Activated naive CD8-positive, alpha-beta T cell treated with anti-CD3 and anti-CD28 coated beads, Interleukin-2, amount 10 ng/mL, durations not matched to agents 7 days and 5 days (primary cell): ENCODE results near the gene MRAP2. TPM values are rescaled to one million over a fixed set of nuclear protein-coding genes. Genes with fewer than 3 reads are reported as not detected.

Experiments
- ATAC-seq: fragments of 150-1000 bp; cut with Tn5 transposase; one replicate; pipeline ENCODE4 v1.10.0; 2021; ENCODE audit warnings: low read depth, moderate library complexity
- POLR2A ChIA-PET: fragments of 350-600 bp; sonication (Branson Sonifier 250); formaldehyde crosslinking; loops from one replicate; lab custom pipeline; 2021; ENCODE audit warnings: antibody characterized with exemption; lab: Charles Lee
- DNase-seq: peaks from one replicate; pipeline ENCODE4 v3.0.0; 2021
- H3K27ac Mint-ChIP-seq: one replicate; pipeline ENCODE4 v1.8.0; 2022; ENCODE audit warnings: mild to moderate bottlenecking, mixed read lengths
- H3K27me3 Mint-ChIP-seq: one replicate; pipeline ENCODE4 v1.8.0; 2022; ENCODE audit warnings: mild to moderate bottlenecking, moderate library complexity, mixed read lengths
- H3K36me3 Mint-ChIP-seq: one replicate; pipeline ENCODE4 v1.8.0; 2021; ENCODE audit warnings: mild to moderate bottlenecking, mixed read lengths
- H3K4me1 Mint-ChIP-seq: one replicate; pipeline ENCODE4 v1.8.0; 2021; ENCODE audit warnings: mixed read lengths
- H3K4me3 Mint-ChIP-seq: one replicate; pipeline ENCODE4 v1.8.0; 2022; ENCODE audit warnings: mild to moderate bottlenecking, moderate library complexity, mixed read lengths
- H3K9me3 Mint-ChIP-seq: one replicate; pipeline ENCODE4 v1.8.0; 2021; ENCODE audit warnings: mixed read lengths
- total RNA-seq, 2 experiments: library from RNA; stranded (reverse); gene quantifications; one replicate each; pipeline ENCODE4 v1.2.3, GENCODE V29; 2021

MRAP2 gene
- total RNA-seq, 2 experiments from 2014 or later, result not detected

DNA sequence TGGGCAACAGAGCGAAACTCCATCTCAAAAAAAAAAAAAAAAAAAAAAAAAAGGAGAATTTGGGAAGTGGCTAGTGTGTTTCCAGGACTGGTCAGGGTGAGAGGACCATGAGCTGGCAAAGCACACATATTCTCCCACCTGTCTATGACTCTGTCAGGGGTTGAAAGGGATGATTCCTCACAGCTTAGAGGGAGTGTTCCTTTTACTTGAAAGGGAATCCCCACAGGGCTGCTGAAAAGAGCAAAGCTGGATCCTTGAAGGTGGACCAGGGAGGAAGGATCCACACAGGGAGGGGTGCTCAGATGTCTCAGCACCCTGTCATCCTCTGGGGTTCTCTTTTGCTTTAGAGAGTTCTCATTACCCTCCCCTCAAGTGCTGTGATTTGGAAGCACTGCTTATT lies 13.2 kb downstream of the MRAP2 start:
- Mint-ChIP-seq H3K4me1 (no peaks in the 10 kb centered on the region), H3K36me3 (no peaks in the 10 kb centered on the region), H3K4me3 (no peak overlapping the region), H3K27me3 (no peaks in the 10 kb centered on the region), H3K9me3 (no peaks in the 10 kb centered on the region), H3K27ac (no peak overlapping the region)
- no peak for ATAC-seq
- DNase-seq, result no peak
- POLR2A ChIA-PET, result interaction anchor here (0.6 kb wide), 1 partner anchor 89 kb away, joined by 3 read pairs; no protein-coding TSS in a partner anchor

DNA sequence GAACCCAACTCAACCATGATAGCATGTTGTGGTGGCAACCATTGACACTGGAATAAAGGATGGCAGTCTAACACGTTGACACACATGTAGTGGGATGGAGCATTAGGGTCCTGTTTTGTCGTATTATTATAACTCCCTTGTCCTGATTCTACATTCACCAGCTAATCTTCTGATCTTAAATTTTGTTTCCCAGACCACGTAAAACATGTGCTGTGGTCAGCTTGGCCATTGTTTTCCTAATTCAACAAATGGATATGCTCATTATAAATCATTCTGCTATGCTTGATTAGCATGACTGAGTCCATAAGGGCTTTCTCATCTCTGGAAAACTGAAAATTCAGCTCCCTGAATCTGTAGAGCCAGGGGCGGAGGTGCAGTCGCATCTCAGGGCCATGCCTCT lies 15.0 kb downstream of the MRAP2 start:
- H3K27ac Mint-ChIP-seq, result no peak overlapping the region
- no peaks in the 10 kb centered on the region for H3K36me3 Mint-ChIP-seq

DNA sequence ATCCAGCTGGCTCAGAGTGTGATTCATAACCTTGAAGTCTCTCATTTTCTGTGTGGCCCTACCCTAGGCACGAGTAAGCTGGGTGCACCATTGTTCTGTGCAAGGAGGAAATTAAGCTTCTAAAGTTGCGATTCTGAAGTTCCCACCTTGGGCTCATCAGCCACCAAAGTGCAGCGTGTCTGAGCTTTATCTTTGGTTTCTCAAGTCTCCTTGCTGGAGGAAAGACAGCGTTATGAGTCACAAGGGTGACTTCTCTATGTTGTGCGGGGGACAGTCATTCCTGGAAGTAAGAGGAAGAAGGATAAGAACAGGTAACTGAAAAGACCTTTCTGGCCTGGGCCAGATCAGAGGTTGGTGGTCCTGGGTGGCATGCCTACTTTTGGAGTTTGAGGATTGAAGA lies 16.8 kb downstream of the MRAP2 start:
- no peak for DNase-seq
- Mint-ChIP-seq H3K27ac (no peak overlapping the region), H3K4me1 (no peaks in the 10 kb centered on the region), H3K9me3 (no peaks in the 10 kb centered on the region), H3K36me3 (no peaks in the 10 kb centered on the region), H3K27me3 (peaks cover 2% of the 10 kb centered on the region), H3K4me3 (no peak overlapping the region)
- no peak for ATAC-seq
- POLR2A ChIA-PET, result no interaction called here

More for the DNA sequence above, 15.0 kb downstream of the MRAP2 start:
- Mint-ChIP-seq H3K27me3 (no peaks in the 10 kb centered on the region), H3K9me3 (no peaks in the 10 kb centered on the region), H3K4me3 (no peak overlapping the region), H3K4me1 (no peaks in the 10 kb centered on the region)
- no peak for ATAC-seq
- POLR2A ChIA-PET, result no interaction called here
- no peak for DNase-seq

DNA sequence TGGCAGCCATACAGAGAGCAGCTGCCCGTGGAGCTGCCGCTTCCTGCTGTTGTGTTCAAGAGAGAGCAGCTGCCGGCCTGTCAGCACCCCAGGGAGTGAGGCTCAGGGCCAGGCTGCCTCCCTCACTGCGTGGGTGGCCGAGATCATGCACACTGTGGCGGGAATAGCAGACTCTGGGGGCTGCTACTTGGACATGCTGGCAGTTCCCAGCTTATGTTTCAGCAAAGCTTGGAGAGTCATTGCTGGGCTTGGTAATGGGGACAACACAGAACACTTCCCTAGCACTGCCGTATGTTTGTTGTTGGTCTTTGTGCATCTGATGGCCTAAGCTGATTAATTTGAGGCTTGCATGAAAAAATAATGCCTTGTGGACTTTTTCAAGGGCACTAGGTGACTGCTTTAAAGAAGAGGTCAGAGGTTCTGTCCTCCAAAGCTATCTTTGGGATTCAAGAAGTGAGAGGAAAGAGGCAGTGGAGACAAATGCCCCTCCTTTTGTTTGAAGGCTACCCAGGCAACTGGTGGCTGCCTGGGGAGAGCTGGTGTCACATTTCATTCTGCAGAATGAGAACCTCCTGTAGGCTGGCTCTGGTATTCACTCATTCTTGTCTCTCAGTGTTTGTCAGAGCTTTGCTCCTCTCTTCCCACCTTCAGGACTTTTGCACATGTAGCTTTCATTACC lies 18.8 kb downstream of the MRAP2 start:
- Mint-ChIP-seq H3K4me1 (no peaks in the 10 kb centered on the region), H3K9me3 (no peaks in the 10 kb centered on the region), H3K36me3 (no peaks in the 10 kb centered on the region), H3K27me3 (peaks cover 2% of the 10 kb centered on the region), H3K27ac (no peak overlapping the region), H3K4me3 (no peak overlapping the region)
- POLR2A ChIA-PET, result no interaction called here
- DNase-seq, result no peak
- ATAC-seq, result no peak

DNA sequence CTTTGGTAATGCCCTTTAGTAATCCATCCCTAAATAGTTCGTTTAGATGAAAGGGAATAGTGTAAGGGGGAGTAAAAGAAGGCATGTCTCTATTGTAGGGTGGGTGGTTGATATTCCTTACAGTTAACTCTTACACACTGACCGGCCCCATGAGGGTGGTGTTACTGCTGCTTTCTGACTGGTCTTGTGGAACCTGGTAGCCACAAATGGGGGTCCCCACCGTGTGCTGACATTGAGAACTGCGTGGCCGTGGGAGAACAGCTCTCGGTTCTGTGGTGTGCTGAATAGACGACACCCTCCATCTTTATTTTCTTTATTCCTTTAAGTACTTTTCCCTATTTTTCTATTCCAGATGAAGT lies 19.3 kb downstream of the MRAP2 start:
- no peaks in the 10 kb centered on the region for H3K9me3 Mint-ChIP-seq

DNA sequence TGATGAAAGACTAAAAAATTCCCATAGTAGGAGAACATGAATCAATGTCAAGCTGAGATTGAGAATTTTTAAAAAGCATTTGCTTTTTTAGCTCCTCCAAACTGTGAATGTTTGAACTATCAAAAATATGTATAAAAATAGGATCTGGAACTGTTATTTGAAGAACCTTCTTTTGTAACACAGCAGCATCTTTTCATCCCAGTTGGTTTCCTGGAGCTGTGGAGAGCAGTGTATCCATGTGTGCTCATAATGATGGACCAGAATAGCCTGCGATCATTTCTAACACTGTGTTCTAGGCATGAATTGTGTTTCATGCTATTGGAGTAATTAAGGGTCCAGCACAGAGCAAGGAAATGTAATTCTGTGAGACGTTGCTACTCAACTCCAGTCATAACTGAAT lies 22.1 kb downstream of the MRAP2 start:
- H3K4me3 Mint-ChIP-seq, result no peak overlapping the region
- no peaks in the 10 kb centered on the region for H3K4me1 Mint-ChIP-seq
- DNase-seq (no peak), ATAC-seq (no peak)
- POLR2A ChIA-PET, result no interaction called here
- no peaks in the 10 kb centered on the region for H3K9me3 Mint-ChIP-seq
- no peaks in the 10 kb centered on the region for H3K36me3 Mint-ChIP-seq
- H3K27ac Mint-ChIP-seq, result no peak overlapping the region
- peaks cover 2% of the 10 kb centered on the region for H3K27me3 Mint-ChIP-seq

More for the DNA sequence above, 19.3 kb downstream of the MRAP2 start:
- Mint-ChIP-seq H3K27ac (no peak overlapping the region), H3K4me1 (no peaks in the 10 kb centered on the region), H3K27me3 (peaks cover 2% of the 10 kb centered on the region), H3K4me3 (no peak overlapping the region), H3K36me3 (no peaks in the 10 kb centered on the region)
- ATAC-seq (no peak), DNase-seq (no peak)
- POLR2A ChIA-PET, result no interaction called here

DNA sequence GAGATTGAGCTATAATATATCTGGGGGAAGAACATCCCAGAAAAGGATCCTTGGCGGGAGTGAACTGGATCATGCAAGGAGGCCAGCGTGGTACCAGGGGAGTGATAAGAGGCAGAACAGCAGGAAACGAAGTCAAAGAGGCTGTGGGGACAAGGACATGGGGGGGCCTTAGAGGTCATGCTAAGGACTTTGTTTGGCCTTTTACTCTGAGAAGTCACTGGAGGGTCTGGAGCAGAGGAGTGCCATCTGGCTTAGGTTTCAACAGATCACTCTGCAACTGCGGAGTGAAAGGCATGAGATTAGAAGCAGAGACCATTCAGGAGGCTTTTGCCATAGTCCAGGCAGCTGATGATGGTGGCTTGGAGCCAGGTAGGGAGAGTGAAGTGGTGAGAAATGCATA lies 24.3 kb downstream of the MRAP2 start:
- Mint-ChIP-seq H3K27me3 (peaks cover 5% of the 10 kb centered on the region), H3K4me1 (no peaks in the 10 kb centered on the region), H3K36me3 (no peaks in the 10 kb centered on the region), H3K27ac (no peak overlapping the region), H3K4me3 (no peak overlapping the region), H3K9me3 (no peaks in the 10 kb centered on the region)
- DNase-seq (no peak), ATAC-seq (no peak)
- POLR2A ChIA-PET, result no interaction called here

DNA sequence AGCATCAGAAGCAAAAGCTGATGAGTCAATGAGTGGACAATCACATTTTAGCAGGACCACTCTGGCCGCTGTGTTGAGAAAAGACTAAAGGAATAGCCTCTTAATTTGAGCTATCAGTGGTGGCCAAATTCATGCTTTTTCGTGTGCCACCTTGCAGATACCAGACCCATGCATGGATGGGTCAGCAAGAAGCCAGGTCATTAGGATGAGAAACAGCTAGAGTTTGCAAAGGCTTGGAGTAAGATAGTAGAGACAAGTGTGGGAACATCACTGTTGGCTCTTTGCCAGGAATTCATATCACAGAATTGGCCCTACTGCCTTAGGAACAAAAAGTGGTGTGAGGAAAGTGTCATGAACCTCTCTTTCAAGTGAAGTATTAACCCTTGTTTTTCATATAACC lies 25.5 kb downstream of the MRAP2 start:
- Mint-ChIP-seq H3K4me3 (no peak overlapping the region), H3K36me3 (no peaks in the 10 kb centered on the region), H3K4me1 (no peaks in the 10 kb centered on the region), H3K27me3 (peaks cover 4% of the 10 kb centered on the region), H3K9me3 (no peaks in the 10 kb centered on the region), H3K27ac (no peak overlapping the region)
- POLR2A ChIA-PET, result no interaction called here
- no peak for ATAC-seq
- DNase-seq, result no peak

DNA sequence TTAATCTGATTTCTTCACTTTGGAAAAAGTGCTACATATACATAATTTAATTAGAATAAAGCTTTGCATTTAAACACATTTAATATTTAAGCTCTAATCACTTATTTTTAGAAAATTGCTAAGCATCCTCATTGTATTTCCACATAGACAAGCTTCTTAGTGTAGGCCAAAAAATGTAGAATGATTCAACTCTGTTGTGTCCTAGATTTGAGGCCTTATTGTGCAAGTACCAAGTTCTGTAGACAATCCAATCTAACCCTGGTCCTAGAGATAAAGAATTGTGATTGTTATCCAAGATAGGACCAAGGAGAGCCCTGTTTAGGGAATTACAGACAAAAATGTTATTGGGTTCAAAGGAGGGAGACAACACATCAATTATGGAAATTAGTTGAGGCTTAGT lies 27.6 kb downstream of the MRAP2 start:
- H3K27ac Mint-ChIP-seq, result no peak overlapping the region
- H3K4me1 Mint-ChIP-seq, result no peaks in the 10 kb centered on the region
- H3K27me3 Mint-ChIP-seq, result peaks cover 3% of the 10 kb centered on the region
- DNase-seq, result no peak
- no peaks in the 10 kb centered on the region for H3K36me3 Mint-ChIP-seq
- no peak overlapping the region for H3K4me3 Mint-ChIP-seq
- H3K9me3 Mint-ChIP-seq, result no peaks in the 10 kb centered on the region
- ATAC-seq, result no peak
- POLR2A ChIA-PET, result no interaction called here

DNA sequence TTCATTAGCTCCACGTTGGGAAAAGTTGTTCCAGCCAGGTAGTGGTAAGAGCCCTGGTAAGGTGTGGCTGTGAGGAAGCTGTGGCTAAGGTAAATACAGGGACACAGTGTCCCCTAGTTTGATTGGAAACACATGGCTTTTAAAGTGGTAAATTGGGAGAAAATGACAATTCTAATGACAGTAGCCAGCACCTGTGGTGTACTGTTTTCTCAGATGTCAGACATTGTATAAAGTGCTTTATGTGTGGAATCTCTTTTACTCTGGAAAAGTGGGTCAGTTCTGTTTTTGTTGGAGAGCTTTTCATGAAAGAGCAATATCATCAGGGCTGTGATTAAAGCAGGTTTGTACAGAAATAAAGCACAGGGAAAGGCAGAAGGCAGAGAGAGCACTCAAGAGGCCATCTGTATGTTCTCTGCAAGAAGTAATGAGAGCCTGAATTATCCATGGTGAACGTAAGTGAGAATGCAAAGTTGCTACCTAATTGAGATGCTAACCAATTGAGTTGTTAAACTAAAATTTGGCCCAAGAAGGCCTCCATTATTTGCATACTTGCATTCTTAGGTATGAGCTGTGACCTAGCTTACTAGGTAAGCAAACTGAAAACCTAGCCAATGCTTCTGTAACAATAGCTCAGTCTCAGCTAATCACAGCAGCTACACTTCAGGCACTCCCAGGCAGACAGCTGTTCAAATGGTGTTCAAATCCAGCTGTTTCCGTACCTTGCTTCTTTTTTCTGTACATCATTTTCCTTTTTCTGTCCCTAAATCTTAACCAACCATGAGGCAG lies 28.2 kb downstream of the MRAP2 start:
- Mint-ChIP-seq H3K4me3 (no peak overlapping the region), H3K36me3 (no peaks in the 10 kb centered on the region), H3K27ac (no peak overlapping the region), H3K27me3 (peaks cover 3% of the 10 kb centered on the region), H3K4me1 (no peaks in the 10 kb centered on the region), H3K9me3 (no peaks in the 10 kb centered on the region)
- ATAC-seq (no peak), DNase-seq (no peak)
- POLR2A ChIA-PET, result no interaction called here

DNA sequence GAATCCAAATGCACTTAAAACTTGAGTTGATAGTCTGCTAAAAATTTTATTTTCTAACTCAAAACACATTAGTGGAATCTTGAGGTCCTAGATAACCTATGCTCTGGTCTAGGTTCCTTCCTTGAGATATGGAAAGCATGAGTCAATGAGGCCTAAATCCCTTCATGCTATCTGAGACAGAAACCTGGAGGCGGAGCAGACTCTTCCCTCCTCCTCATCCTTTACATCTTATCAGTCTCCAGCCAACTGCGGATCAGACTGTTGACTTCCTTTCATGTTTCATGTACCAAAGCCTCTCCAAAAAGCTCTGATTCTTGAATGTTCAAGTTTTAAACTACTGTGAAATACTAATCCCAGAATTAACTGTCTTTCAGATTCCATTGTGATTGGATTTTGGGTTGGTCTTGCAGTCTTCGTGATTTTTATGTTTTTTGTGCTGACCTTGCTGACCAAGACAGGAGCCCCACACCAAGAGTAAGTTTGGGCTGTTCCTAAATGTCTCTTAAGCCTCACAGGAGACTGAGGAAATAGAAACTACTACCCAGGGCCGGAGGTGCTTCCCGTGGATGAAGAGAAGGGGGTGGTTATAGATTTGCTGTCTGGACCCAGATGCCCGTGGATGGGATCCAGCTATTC lies 29.1 kb downstream of the MRAP2 start:
- Mint-ChIP-seq H3K36me3 (no peaks in the 10 kb centered on the region), H3K9me3 (no peaks in the 10 kb centered on the region)

DNA sequence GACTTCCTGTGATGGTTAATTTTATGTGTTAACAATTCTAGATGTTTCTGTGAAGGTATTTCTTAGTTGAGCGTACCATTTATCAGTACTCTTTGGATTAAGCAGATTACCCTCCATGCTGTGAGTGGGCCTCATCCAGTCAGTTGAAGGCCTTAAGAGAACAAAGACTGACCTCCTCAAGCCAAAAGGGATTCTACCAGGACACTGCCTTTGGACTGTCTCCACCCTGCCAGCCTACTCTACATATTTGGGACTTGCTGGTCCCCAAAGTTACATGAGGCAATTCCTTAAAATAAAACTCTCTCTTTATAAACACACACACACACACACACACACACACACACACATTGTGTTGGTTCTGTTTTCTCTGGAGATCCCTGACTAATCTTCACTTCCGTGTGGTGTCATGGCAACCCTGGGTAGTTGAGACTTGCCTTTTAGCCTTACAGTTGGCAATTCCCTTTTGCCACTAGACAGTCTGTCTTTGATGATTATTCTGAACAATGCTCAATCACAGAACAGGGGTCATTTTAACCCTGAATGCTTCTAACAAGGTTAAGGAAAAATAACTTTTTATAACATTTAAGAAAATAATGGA lies 32.2 kb downstream of the MRAP2 start:
- H3K27ac Mint-ChIP-seq, result no peak overlapping the region
- H3K36me3 Mint-ChIP-seq, result no peaks in the 10 kb centered on the region

More for the DNA sequence above, 29.1 kb downstream of the MRAP2 start:
- POLR2A ChIA-PET, result no interaction called here
- Mint-ChIP-seq H3K27me3 (peaks cover 3% of the 10 kb centered on the region), H3K4me1 (no peaks in the 10 kb centered on the region), H3K27ac (no peak overlapping the region), H3K4me3 (no peak overlapping the region)
- no peak for DNase-seq
- ATAC-seq, result no peak

DNA sequence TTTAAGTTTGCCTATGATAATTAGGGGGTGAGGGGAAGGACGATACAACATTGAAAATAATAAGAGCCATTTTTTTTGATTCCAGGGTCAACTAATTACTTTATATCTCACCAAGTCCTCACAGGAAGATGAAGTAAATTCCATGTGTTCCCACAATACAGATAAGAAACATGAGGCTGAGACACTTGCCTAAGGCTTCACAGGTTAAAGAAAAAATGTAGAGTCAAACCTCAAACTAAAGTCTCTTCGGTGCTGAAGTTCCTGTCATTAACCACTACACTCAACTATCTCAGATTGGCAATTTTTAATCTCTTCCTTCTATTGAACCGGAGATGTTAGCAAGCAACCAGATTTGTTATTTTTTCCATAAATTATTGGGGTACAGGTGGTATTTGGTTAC lies 33.0 kb downstream of the MRAP2 start:
- no peak for DNase-seq
- H3K9me3 Mint-ChIP-seq, result no peaks in the 10 kb centered on the region
- ATAC-seq, result no peak
- peaks cover 3% of the 10 kb centered on the region for H3K27me3 Mint-ChIP-seq
- H3K36me3 Mint-ChIP-seq, result no peaks in the 10 kb centered on the region
- no peak overlapping the region for H3K4me3 Mint-ChIP-seq
- no peaks in the 10 kb centered on the region for H3K4me1 Mint-ChIP-seq
- POLR2A ChIA-PET, result no interaction called here
- H3K27ac Mint-ChIP-seq, result no peak overlapping the region

More for the DNA sequence above, 32.2 kb downstream of the MRAP2 start:
- no peaks in the 10 kb centered on the region for H3K4me1 Mint-ChIP-seq
- DNase-seq (no peak), ATAC-seq (no peak)
- POLR2A ChIA-PET, result no interaction called here
- no peaks in the 10 kb centered on the region for H3K9me3 Mint-ChIP-seq
- H3K27me3 Mint-ChIP-seq, result peaks cover 4% of the 10 kb centered on the region
- no peak overlapping the region for H3K4me3 Mint-ChIP-seq
